HEK293 (cell line): Measurements from ENCODE around the gene NHERF2.

Experiments
- GFI1B ChIP-seq: fragments of 450-650 bp; formaldehyde crosslinking; IDR thresholded peaks from 2 replicates; pipeline ENCODE4 v1.5.1; 2016; ENCODE audit warnings: missing biosample characterization, missing genetic modification characterization
- KLF1 ChIP-seq: fragments of 450-650 bp; formaldehyde crosslinking; IDR thresholded peaks from 2 replicates; pipeline ENCODE4 v1.5.1; 2016; ENCODE audit warnings: missing biosample characterization, missing genetic modification characterization
- PRDM10 ChIP-seq: fragments of 450-650 bp; formaldehyde crosslinking; IDR thresholded peaks from 2 replicates; pipeline ENCODE4 v1.5.1; 2016; ENCODE audit warnings: missing biosample characterization, missing genetic modification characterization
- SP2 ChIP-seq: fragments of 450-650 bp; formaldehyde crosslinking; IDR thresholded peaks from 2 replicates; pipeline ENCODE4 v1.5.1; 2016; ENCODE audit warnings: missing biosample characterization, missing genetic modification characterization
- ZBTB1 ChIP-seq: fragments of 450-650 bp; formaldehyde crosslinking; IDR thresholded peaks from 2 replicates; pipeline ENCODE4 v1.5.1; 2016; ENCODE audit warnings: missing biosample characterization, missing genetic modification characterization
- ZBTB17 ChIP-seq: fragments of 450-650 bp; formaldehyde crosslinking; IDR thresholded peaks from 2 replicates; pipeline ENCODE4 v1.5.1; 2016; ENCODE audit warnings: missing biosample characterization, missing genetic modification characterization
- ZEB2 ChIP-seq: fragments of 450-650 bp; formaldehyde crosslinking; IDR thresholded peaks from 2 replicates; pipeline ENCODE4 v1.5.1; 2016; ENCODE audit warnings: missing biosample characterization, missing genetic modification characterization
- ZFP69B ChIP-seq: fragments of 450-650 bp; formaldehyde crosslinking; IDR thresholded peaks from 2 replicates; pipeline ENCODE4 v1.5.1; 2016; ENCODE audit warnings: missing biosample characterization, missing genetic modification characterization
- ZNF174 ChIP-seq: fragments of 450-650 bp; formaldehyde crosslinking; IDR thresholded peaks from 2 replicates; pipeline ENCODE4 v1.5.0; 2017; ENCODE audit warnings: missing biosample characterization, mild to moderate bottlenecking, missing genetic modification characterization
- ZNF350 ChIP-seq: fragments of 450-650 bp; formaldehyde crosslinking; IDR thresholded peaks from 2 replicates; pipeline ENCODE4 v1.5.0; 2017; ENCODE audit warnings: missing biosample characterization, mild to moderate bottlenecking, missing genetic modification characterization
- ZNF394 ChIP-seq: fragments of 450-650 bp; formaldehyde crosslinking; IDR thresholded peaks from 2 replicates; pipeline ENCODE4 v1.5.1; 2016; ENCODE audit warnings: missing biosample characterization, missing genetic modification characterization, mild to moderate bottlenecking, moderate library complexity, borderline replicate concordance
- ZNF596 ChIP-seq: fragments of 450-650 bp; IDR thresholded peaks from 2 replicates; pipeline ENCODE4 v1.5.0; 2018; ENCODE audit warnings: missing biosample characterization, mild to moderate bottlenecking, missing genetic modification characterization, moderate library complexity
- ZNF629 ChIP-seq: fragments of 450-650 bp; formaldehyde crosslinking; IDR thresholded peaks from 2 replicates; pipeline ENCODE4 v1.5.1; 2017; ENCODE audit warnings: missing biosample characterization, missing genetic modification characterization
- ZNF76 ChIP-seq: fragments of 450-650 bp; formaldehyde crosslinking; IDR thresholded peaks from 2 replicates; pipeline ENCODE4; 2016; ENCODE audit warnings: low read depth, missing biosample characterization, missing genetic modification characterization, borderline replicate concordance
- ZSCAN30 ChIP-seq: fragments of 450-650 bp; IDR thresholded peaks from 2 replicates; pipeline ENCODE4 v1.5.1; 2018; ENCODE audit warnings: missing biosample characterization, mild to moderate bottlenecking, missing genetic modification characterization, moderate library complexity
- ZSCAN4 ChIP-seq: fragments of 450-650 bp; formaldehyde crosslinking; IDR thresholded peaks from 2 replicates; pipeline ENCODE4 v1.5.1; 2017; ENCODE audit warnings: missing biosample characterization, missing genetic modification characterization
- TF ChIP-seq, protein P1 (sequence below): fragments of 450-650 bp; formaldehyde crosslinking; IDR thresholded peaks from 2 replicates; pipeline ENCODE4 v1.5.1; 2016; ENCODE audit warnings: missing biosample characterization, missing genetic modification characterization
- TF ChIP-seq, protein P2 (sequence below): fragments of 450-650 bp; formaldehyde crosslinking; IDR thresholded peaks from 2 replicates; pipeline ENCODE4 v1.5.1; 2016; ENCODE audit warnings: missing biosample characterization, missing genetic modification characterization
- TF ChIP-seq, protein P3 (sequence below): fragments of 450-650 bp; formaldehyde crosslinking; IDR thresholded peaks from 2 replicates; pipeline ENCODE4 v1.5.1; 2016; ENCODE audit warnings: missing biosample characterization, missing genetic modification characterization
- TF ChIP-seq, protein P4 (sequence below): fragments of 450-650 bp; formaldehyde crosslinking; conservative IDR thresholded peaks from 2 replicates; pipeline ENCODE4 v1.5.1; 2016; ENCODE audit warnings: low read depth, missing biosample characterization, missing genetic modification characterization
- TF ChIP-seq, protein P5 (sequence below): fragments of 450-650 bp; formaldehyde crosslinking; IDR thresholded peaks from 2 replicates; pipeline ENCODE4 v1.5.1; 2016; ENCODE audit warnings: missing biosample characterization, missing genetic modification characterization

The NHERF2 gene

DNA sequence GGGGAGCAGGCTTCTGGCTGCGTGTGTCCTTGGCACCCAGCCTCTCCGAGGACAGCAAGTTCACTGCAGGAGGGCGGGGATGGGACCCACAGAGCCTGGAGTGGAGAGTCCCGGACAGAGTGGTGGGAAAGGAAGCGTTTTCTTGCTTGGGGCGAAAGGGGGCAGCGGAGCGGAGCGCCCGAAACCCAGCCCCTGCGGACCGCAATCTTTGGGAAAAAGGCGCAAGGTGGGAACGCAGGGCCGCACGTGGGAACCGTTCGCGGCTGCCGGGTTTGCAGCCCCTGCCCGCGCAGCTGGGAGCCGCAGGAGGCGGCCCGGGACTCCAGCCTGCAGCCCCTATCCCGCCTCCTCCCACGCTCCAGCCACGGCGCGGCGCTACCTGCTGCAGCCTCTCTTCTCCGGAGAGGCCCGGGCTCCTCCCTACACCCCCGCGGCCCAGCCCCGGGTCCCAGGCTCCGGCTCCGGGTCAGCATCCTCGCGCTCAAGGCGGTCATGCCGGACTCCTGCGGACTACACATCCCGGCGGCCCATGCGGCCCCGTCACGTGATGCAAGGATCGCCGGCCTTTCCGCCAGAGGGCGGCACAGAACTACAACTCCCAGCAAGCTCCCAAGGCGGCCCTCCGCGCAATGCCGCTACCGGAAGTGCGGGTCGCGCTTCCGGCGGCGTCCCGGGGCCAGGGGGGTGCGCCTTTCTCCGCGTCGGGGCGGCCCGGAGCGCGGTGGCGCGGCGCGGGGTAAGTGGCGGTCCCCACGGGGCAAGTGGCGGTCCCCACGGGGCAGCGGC lies 20.8 kb downstream of the NHERF2 start, which contains the start of the genes NTHL1 and TSC2 (continued):
- TF ChIP-seq, protein P1, sequence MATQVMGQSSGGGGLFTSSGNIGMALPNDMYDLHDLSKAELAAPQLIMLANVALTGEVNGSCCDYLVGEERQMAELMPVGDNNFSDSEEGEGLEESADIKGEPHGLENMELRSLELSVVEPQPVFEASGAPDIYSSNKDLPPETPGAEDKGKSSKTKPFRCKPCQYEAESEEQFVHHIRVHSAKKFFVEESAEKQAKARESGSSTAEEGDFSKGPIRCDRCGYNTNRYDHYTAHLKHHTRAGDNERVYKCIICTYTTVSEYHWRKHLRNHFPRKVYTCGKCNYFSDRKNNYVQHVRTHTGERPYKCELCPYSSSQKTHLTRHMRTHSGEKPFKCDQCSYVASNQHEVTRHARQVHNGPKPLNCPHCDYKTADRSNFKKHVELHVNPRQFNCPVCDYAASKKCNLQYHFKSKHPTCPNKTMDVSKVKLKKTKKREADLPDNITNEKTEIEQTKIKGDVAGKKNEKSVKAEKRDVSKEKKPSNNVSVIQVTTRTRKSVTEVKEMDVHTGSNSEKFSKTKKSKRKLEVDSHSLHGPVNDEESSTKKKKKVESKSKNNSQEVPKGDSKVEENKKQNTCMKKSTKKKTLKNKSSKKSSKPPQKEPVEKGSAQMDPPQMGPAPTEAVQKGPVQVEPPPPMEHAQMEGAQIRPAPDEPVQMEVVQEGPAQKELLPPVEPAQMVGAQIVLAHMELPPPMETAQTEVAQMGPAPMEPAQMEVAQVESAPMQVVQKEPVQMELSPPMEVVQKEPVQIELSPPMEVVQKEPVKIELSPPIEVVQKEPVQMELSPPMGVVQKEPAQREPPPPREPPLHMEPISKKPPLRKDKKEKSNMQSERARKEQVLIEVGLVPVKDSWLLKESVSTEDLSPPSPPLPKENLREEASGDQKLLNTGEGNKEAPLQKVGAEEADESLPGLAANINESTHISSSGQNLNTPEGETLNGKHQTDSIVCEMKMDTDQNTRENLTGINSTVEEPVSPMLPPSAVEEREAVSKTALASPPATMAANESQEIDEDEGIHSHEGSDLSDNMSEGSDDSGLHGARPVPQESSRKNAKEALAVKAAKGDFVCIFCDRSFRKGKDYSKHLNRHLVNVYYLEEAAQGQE (tag by site-specific recombination) = 0 out of 2 replicates have a peak, but pooled peaks have one; percentile 22
- TF ChIP-seq ZNF629 (peak; percentile 86), ZNF76 (tag by site-specific recombination) (peak; percentile 99), ZFP69B (peak; percentile 97), GFI1B (tag by site-specific recombination) (no peak), SP2 (tag by site-specific recombination) (peak; percentile 81), KLF1 (tag by site-specific recombination) (peak; percentile 42; the same call in 1 of the 2 replicates), ZBTB17 (tag by site-specific recombination) (peak; percentile 96), ZNF350 (no peak), ZNF596 (tag by site-specific recombination) (0 out of 2 replicates have a peak, but pooled peaks have one; percentile 15), ZSCAN4 (tag by site-specific recombination) (0 out of 2 replicates have a peak, but pooled peaks have one; percentile 15), ZEB2 (tag by site-specific recombination) (peak; percentile 89), ZSCAN30 (tag by site-specific recombination) (peak; percentile 95), PRDM10 (tag by site-specific recombination) (peak; percentile 82), ZNF174 (tag by site-specific recombination) (no peak), ZBTB1 (tag by site-specific recombination) (no peak), ZNF394 (peak; percentile 43; the same call in 1 of the 2 replicates)
- TF ChIP-seq, protein P2, sequence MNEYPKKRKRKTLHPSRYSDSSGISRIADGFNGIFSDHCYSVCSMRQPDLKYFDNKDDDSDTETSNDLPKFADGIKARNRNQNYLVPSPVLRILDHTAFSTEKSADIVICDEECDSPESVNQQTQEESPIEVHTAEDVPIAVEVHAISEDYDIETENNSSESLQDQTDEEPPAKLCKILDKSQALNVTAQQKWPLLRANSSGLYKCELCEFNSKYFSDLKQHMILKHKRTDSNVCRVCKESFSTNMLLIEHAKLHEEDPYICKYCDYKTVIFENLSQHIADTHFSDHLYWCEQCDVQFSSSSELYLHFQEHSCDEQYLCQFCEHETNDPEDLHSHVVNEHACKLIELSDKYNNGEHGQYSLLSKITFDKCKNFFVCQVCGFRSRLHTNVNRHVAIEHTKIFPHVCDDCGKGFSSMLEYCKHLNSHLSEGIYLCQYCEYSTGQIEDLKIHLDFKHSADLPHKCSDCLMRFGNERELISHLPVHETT = peak; percentile 56; the same call in 1 of the 2 replicates
- TF ChIP-seq, protein P3, sequence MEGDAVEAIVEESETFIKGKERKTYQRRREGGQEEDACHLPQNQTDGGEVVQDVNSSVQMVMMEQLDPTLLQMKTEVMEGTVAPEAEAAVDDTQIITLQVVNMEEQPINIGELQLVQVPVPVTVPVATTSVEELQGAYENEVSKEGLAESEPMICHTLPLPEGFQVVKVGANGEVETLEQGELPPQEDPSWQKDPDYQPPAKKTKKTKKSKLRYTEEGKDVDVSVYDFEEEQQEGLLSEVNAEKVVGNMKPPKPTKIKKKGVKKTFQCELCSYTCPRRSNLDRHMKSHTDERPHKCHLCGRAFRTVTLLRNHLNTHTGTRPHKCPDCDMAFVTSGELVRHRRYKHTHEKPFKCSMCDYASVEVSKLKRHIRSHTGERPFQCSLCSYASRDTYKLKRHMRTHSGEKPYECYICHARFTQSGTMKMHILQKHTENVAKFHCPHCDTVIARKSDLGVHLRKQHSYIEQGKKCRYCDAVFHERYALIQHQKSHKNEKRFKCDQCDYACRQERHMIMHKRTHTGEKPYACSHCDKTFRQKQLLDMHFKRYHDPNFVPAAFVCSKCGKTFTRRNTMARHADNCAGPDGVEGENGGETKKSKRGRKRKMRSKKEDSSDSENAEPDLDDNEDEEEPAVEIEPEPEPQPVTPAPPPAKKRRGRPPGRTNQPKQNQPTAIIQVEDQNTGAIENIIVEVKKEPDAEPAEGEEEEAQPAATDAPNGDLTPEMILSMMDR (tag by site-specific recombination) = peak; percentile 90
- TF ChIP-seq, protein P4, sequence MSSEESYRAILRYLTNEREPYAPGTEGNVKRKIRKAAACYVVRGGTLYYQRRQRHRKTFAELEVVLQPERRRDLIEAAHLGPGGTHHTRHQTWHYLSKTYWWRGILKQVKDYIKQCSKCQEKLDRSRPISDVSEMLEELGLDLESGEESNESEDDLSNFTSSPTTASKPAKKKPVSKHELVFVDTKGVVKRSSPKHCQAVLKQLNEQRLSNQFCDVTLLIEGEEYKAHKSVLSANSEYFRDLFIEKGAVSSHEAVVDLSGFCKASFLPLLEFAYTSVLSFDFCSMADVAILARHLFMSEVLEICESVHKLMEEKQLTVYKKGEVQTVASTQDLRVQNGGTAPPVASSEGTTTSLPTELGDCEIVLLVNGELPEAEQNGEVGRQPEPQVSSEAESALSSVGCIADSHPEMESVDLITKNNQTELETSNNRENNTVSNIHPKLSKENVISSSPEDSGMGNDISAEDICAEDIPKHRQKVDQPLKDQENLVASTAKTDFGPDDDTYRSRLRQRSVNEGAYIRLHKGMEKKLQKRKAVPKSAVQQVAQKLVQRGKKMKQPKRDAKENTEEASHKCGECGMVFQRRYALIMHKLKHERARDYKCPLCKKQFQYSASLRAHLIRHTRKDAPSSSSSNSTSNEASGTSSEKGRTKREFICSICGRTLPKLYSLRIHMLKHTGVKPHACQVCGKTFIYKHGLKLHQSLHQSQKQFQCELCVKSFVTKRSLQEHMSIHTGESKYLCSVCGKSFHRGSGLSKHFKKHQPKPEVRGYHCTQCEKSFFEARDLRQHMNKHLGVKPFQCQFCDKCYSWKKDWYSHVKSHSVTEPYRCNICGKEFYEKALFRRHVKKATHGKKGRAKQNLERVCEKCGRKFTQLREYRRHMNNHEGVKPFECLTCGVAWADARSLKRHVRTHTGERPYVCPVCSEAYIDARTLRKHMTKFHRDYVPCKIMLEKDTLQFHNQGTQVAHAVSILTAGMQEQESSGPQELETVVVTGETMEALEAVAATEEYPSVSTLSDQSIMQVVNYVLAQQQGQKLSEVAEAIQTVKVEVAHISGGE = peak; percentile 95
- TF ChIP-seq, protein P5, sequence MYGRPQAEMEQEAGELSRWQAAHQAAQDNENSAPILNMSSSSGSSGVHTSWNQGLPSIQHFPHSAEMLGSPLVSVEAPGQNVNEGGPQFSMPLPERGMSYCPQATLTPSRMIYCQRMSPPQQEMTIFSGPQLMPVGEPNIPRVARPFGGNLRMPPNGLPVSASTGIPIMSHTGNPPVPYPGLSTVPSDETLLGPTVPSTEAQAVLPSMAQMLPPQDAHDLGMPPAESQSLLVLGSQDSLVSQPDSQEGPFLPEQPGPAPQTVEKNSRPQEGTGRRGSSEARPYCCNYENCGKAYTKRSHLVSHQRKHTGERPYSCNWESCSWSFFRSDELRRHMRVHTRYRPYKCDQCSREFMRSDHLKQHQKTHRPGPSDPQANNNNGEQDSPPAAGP = peak; percentile 51; the same call in 1 of the 2 replicates
